B cell (primary cell): ENCODE measurements around the gene TBL1XR1. TPM values are rescaled to one million over a fixed set of nuclear protein-coding genes. Genes with fewer than 3 reads are reported as not detected.

ENCODE experiments used
- ATAC-seq: fragments of 200-7000 bp; cut with Tn5 transposase; one replicate; pipeline ENCODE4 v1.10.0; 2021; ENCODE audit warnings: low read depth, mild to moderate bottlenecking, moderate number of reproducible peaks, moderate library complexity
- CTCF ChIA-PET: fragments of 350-600 bp; sonication (Branson Sonifier 250); formaldehyde crosslinking; loops from one replicate; lab custom pipeline; 2021; ENCODE audit warnings: antibody characterized with exemption, inconsistent platforms; lab: Charles Lee
- POLR2A ChIA-PET: fragments of 350-600 bp; sonication (Branson Sonifier 250); formaldehyde crosslinking; loops from one replicate; lab custom pipeline; 2021; ENCODE audit warnings: antibody characterized with exemption; lab: Charles Lee
- DNase-seq: peaks from one replicate; pipeline ENCODE4 v3.0.0; 2013
- H2AFZ ChIP-seq: 2 replicates; pipeline ENCODE4 v1.6.1; 2012; ENCODE audit warnings: mild to moderate bottlenecking, low read depth, low read length; ENCODE audit not compliant: insufficient read depth, poor library complexity, severe bottlenecking
- H3K27ac ChIP-seq, 2 donors: 1 replicate in 1 of 2; 2 replicates in 1 of 2; pipeline ENCODE4 v1.5.1; 2012 to 2013; ENCODE audit warnings: low read length in 2 of 2, mild to moderate bottlenecking in 2 of 2, moderate library complexity in 1 of 2
- H3K27me3 ChIP-seq, 4 experiments: fragments of 200-600 bp in 1 of 4; sonication (generic) in 1 of 4; replicated peaks in 1 of 4; 1 replicate in 2 of 4; 2 replicates in 2 of 4; pipeline versions ENCODE4 v1.6.1 to v1.7.0; 2013 to 2016; ENCODE audit warnings: low read length in 3 of 4, mild to moderate bottlenecking in 2 of 4, mixed read lengths in 1 of 4, moderate library complexity in 1 of 4; ENCODE audit not compliant: insufficient read depth in 4 of 4, control insufficient read depth in 3 of 4; ENCODE audit errors: control extremely low read depth in 1 of 4
- H3K36me3 ChIP-seq, 2 experiments: replicated peaks in 1 of 2; 1 replicate in 1 of 2; 2 replicates in 1 of 2; pipeline versions ENCODE4 v1.6.1 to v1.7.1; 2013; ENCODE audit warnings: low read length in 1 of 2; ENCODE audit not compliant: insufficient read depth in 2 of 2, control insufficient read depth in 1 of 2; ENCODE audit errors: control extremely low read depth in 1 of 2, extremely low read depth in 1 of 2
- H3K4me1 ChIP-seq, 2 donors: fragments of 200-600 bp in 1 of 2; sonication (generic) in 1 of 2; 1 replicate in 1 of 2; 2 replicates in 1 of 2; pipeline versions ENCODE4 v1.5.1 to v1.6.1; 2013 to 2017; ENCODE audit warnings: low read length in 2 of 2; ENCODE audit not compliant: control insufficient read depth in 2 of 2, insufficient read depth in 2 of 2
- H3K4me2 ChIP-seq: replicated peaks from 2 replicates; pipeline ENCODE3; 2012; ENCODE audit warnings: mild to moderate bottlenecking, low read depth, low read length; ENCODE audit not compliant: poor library complexity, severe bottlenecking
- H3K4me3 ChIP-seq, 5 experiments: fragments of 200-600 bp in 1 of 5; sonication (generic) in 1 of 5; 1 replicate in 3 of 5; 2 replicates in 2 of 5; pipeline versions ENCODE4 v1.5.1 to v1.7.0; 2011 to 2016; ENCODE audit warnings: low read length in 4 of 5, mild to moderate bottlenecking in 4 of 5, low read depth in 2 of 5, control low read depth in 1 of 5, moderate library complexity in 1 of 5; ENCODE audit not compliant: insufficient read depth in 1 of 5; ENCODE audit errors: control extremely low read depth in 1 of 5, extremely low read depth in 1 of 5
- H3K79me2 ChIP-seq: fragments of 200-600 bp; sonication (generic); one replicate; pipeline ENCODE4 v1.6.0; 2016; ENCODE audit warnings: low read length; ENCODE audit not compliant: control insufficient read depth, insufficient read depth
- H3K9ac ChIP-seq: fragments of 200-600 bp; sonication (generic); 2 replicates; pipeline ENCODE4 v1.6.1; 2017; ENCODE audit warnings: mild to moderate bottlenecking, low read length, moderate library complexity
- H3K9me3 ChIP-seq, 3 donors: one replicate each; pipeline versions ENCODE4 v1.6.1 to v1.7.1; 2013; ENCODE audit warnings: low read length in 2 of 3; ENCODE audit not compliant: control insufficient read depth in 2 of 3, insufficient read depth in 1 of 3; ENCODE audit errors: control extremely low read depth in 1 of 3
- H4K20me1 ChIP-seq: 2 replicates; pipeline ENCODE4 v1.6.0; 2012; ENCODE audit warnings: mild to moderate bottlenecking, low read length; ENCODE audit not compliant: insufficient read depth, control insufficient read depth, poor library complexity, severe bottlenecking
- H3K27ac Mint-ChIP-seq: one replicate; pipeline ENCODE4 v1.8.0; 2021; ENCODE audit warnings: mixed read lengths
- H3K27me3 Mint-ChIP-seq: one replicate; pipeline ENCODE4 v1.8.0; 2021; ENCODE audit warnings: mixed read lengths
- H3K4me1 Mint-ChIP-seq: one replicate; pipeline ENCODE4 v1.8.0; 2021; ENCODE audit warnings: mixed read lengths
- H3K4me3 Mint-ChIP-seq: one replicate; pipeline ENCODE4 v1.8.0; 2021; ENCODE audit warnings: mixed read lengths
- H3K9me3 Mint-ChIP-seq: one replicate; pipeline ENCODE4 v1.8.0; 2022; ENCODE audit warnings: mixed read lengths; ENCODE audit not compliant: insufficient read depth
- CTCF ChIP-seq: fragments of 200-600 bp; IDR thresholded peaks from one replicate; pipeline ENCODE4 v1.8.0; 2022; ENCODE audit warnings: antibody characterized with exemption, mild to moderate bottlenecking
- EZH2 ChIP-seq: IDR thresholded peaks from 2 replicates; pipeline ENCODE4 v1.6.1; 2012; ENCODE audit warnings: borderline replicate concordance, low read depth, mild to moderate bottlenecking, moderate library complexity, low read length; ENCODE audit not compliant: insufficient read depth, poor library complexity, severe bottlenecking
- WGBS: methylation state at CpG from one replicate; pipeline ENCODE4 v1.1.5; 2013; ENCODE audit warnings: missing lambda C conversion rate; ENCODE audit not compliant: insufficient coverage; 5-methylcytosine and 5-hydroxymethylcytosine counted together
- intact Hi-C: fragments of 100-400 bp; cut with micrococcal nuclease; formaldehyde crosslinking; loops from one replicate; pipeline ENCODE4 v1.10.0; 2022
- polyA plus RNA-seq: library from polyadenylated mRNA; depleted of rRNA; stranded (reverse); fragments of >200 nt; gene quantifications from 2 replicates; pipeline ENCODE4 v1.2.3, GENCODE V29; 2012
- total RNA-seq, 2 donors: library from RNA; stranded (reverse); fragments of 120-200 nt in 1 of 2; gene quantifications; 1 replicate in 1 of 2; 2 replicates in 1 of 2; pipeline versions ENCODE4 v1.2.3 to v1.2.4, GENCODE V29; 2013 to 2022

TBL1XR1 gene
- total and polyA plus RNA-seq, 2 donors (not counting 1 experiment from before 2014, with no cell fraction given) = 17.6 to 128 TPM

- H3K4me3 ChIP-seq = no peak overlapping the region
- intact Hi-C loops = loop anchor here (5.0 kb wide), 1 partner anchor 32 kb away; no protein-coding TSS in a partner anchor
- no peak for TF ChIP-seq EZH2
- TF ChIP-seq CTCF = no peak
These were observed 107.4 kb downstream of the TBL1XR1 start for GRCh38 chr3:177089901-177090300.

GRCh38 chr3:177089110-177089509 lies 108.2 kb downstream of the TBL1XR1 start:
- Histone ChIP-seq H3K4me1 (peaks cover 26 to 39% of the 10 kb centered on the region in 2 donors), H3K27me3 (no peaks in the 10 kb centered on the region), H3K79me2 (peaks cover 97% of the 10 kb centered on the region), H3K9ac (no peak overlapping the region), H3K36me3 (peaks cover 7 to 12% of the 10 kb centered on the region in 2 experiments), H3K4me2 (peak overlapping the region; percentile 4), H3K27ac (peak overlapping the region in 1 of 2 donors; percentile 24), H3K4me3 (no peak overlapping the region), H4K20me1 (peaks cover 30% of the 10 kb centered on the region), H2AFZ (no peak overlapping the region), H3K9me3 (peaks cover 5 to 14% (median 6%) of the 10 kb centered on the region in 3 donors)
- H3K4me3 Mint-ChIP-seq = no peak overlapping the region
- peaks cover 73% of the 10 kb centered on the region for H3K4me1 Mint-ChIP-seq
- intact Hi-C loops = loop anchor here (5.0 kb wide), 1 partner anchor 33 kb away; no protein-coding TSS in a partner anchor
- H3K27me3 Mint-ChIP-seq = no peaks in the 10 kb centered on the region
- peak overlapping the region; percentile 28 for H3K27ac Mint-ChIP-seq
- POLR2A ChIA-PET = no interaction called here
- peaks cover 6% of the 10 kb centered on the region for H3K9me3 Mint-ChIP-seq
- no peak for TF ChIP-seq EZH2
- TF ChIP-seq CTCF = no peak
- no peak for ATAC-seq
- 90% methylated on average over 2 of the region's 3 CpGs for WGBS
- no peak for DNase-seq
- CTCF ChIA-PET = no interaction called here

More at GRCh38 chr3:177089901-177090300, 107.4 kb downstream of the TBL1XR1 start:
- H3K27ac ChIP-seq = peak overlapping the region in 1 of 2 donors; percentile 24
- DNase-seq = no peak
- H3K36me3 ChIP-seq = peaks cover 7 to 12% of the 10 kb centered on the region in 2 experiments
- H2AFZ ChIP-seq = no peak overlapping the region
- ChIA-PET CTCF (no interaction called here), POLR2A (interaction anchor here (0.6 kb wide), 1 partner anchor 256 kb away, joined by 3 read pairs; no protein-coding TSS in a partner anchor)
- no peaks in the 10 kb centered on the region for H3K27me3 ChIP-seq
- ATAC-seq = no peak
- Mint-ChIP-seq H3K4me3 (no peak overlapping the region), H3K9me3 (peaks cover 11% of the 10 kb centered on the region), H3K27me3 (no peaks in the 10 kb centered on the region), H3K4me1 (peaks cover 73% of the 10 kb centered on the region), H3K27ac (peak overlapping the region; percentile 73)
- H3K79me2 ChIP-seq = peaks cover 97% of the 10 kb centered on the region
- no peak overlapping the region for H3K9ac ChIP-seq
- peaks cover 29% of the 10 kb centered on the region for H4K20me1 ChIP-seq
- peak overlapping the region; percentile 23 for H3K4me2 ChIP-seq
- WGBS = no CpG with 5 or more reads among the region's 1 CpG
- peaks cover 26 to 39% of the 10 kb centered on the region in 2 donors for H3K4me1 ChIP-seq
- H3K9me3 ChIP-seq = peaks cover 5 to 14% (median 6%) of the 10 kb centered on the region in 3 donors
